HUDEP-2 (cell line): Measurements from ENCODE around the gene TCL1A.
"Not testable (repeated sequence)": the region's sequence is repeated elsewhere in the genome, so short reads cannot be mapped to it uniquely, and the experiment has no call there.

Experiments used
- DNase-seq, 76 experiments: peaks; one replicate each; lab custom pipeline; 2025; ENCODE audit not compliant: unreplicated experiment in 76 of 76; lab: John Stamatoyannopoulos, UW

Gene TCL1A

DNA sequence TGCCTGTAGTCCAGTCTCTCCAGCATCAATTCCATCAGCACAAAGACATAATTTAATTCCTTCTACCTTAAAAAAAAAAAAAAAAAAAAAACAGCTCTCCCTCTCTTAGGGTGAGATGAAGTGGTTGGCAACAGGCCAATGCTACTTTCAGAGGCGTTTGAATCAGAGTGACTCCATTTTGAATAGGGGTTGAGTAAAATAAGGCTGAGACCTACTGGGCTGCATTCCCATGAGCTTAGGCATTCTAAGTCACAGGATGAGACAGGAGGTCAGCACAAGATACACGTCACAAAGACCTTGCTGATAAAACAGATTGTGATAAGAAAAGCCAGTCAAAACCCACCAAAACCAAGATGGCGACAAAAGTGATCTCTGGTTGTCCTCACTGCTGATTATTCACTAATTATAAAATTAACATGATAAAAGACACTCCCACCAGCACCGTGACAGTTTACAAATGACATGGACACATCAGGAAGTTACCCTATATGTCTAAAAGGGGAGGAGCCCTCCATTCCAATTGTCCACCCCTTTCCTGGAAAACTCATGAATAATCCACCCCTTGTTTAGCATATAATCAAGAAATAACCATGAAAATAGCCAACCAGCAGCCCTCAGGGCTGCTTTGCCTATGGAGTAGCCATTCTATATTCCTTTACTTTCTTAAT is 34.6 kb downstream of the TCL1A start:
- no peak for DNase-seq

GRCh38 chr14:95677179-95677835 is 36.6 kb downstream of the TCL1A start:
- DNase-seq = no peak

DNA sequence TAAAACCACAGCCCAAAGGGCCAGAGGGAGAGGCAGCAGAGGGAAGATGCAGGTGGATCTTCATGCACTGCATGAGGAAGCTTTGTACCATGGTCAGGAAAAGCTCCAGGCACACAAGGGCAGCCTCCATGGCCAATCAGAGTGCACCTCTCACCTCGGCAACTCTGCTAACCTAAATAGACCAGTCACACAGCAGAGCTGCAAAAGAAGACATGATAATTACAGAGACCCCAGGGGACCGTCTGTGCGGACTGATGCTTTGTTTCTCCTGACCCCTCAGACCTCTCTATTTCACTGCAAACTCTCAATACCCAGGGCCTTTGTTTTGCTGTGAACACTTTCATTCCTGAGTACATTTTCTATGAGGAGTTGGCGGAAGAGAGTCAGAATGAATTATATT is 38.4 kb downstream of the TCL1A start:
- DNase-seq = no peak

DNA sequence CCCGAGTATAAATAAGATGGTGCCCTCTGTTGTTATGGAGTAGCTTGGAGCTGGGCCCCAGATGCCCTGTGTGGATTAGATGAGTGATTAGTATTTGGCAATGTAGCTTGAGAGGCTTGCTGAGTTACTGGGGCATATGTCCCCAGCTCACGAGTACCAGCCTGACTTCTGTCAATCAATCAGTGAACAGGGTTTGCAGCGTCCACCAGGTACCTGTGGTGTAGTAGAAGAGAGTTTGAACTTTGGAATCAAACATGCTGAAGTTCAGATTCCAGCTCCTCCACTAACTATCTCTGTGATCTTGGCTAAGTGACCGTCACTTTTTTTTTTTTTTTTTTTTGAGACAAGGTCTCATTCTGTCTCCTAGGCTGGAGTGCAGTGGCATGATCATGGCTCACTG is 39.3 kb downstream of the TCL1A start:
- DNase-seq = no peak

- DNase-seq = no peak
These were observed 45.6 kb downstream of the TCL1A start for GRCh38 chr14:95668235-95668772.

- DNase-seq = no peak
These were observed 46.7 kb downstream of the TCL1A start for GRCh38 chr14:95667249-95667693.

DNA sequence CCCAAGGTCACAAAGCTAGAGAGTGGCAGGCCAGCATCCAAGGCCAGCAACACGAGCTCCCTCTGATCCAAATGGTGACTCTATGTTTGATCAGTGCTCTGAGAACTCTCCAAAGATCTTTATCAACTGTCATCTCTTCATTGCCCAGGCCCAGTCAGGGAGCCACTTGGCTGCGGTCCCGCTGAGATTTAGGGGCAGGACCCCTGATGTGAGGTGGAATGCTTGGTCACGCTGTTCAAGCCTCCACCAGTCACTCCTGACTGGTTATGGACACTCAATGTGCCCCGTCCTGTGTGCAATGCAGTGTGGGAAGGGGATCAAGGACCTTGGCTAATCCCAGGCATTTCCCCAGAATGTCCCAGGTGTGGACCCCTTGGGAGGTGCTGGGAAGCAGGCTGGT is 47.5 kb downstream of the TCL1A start:
- no peak for DNase-seq

DNA sequence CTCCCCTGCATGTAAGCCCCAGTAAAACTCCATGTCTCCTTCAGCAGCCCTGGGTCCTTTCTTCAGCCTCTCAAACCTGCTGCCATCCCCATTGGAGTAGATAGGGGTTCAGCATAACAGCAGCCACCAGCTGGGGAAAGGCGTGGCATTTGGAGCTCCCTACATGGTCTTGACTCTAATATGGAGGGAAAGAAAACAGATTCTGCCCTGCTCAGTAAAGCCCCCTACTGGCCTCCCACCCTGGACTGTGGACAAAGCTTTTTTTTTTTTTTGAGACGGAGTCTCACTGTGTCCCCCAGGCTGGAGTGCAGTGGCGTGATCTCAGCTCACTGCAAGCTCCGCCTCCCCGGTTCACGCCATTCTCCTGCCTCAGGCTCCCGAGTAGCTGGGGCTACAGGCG is 48.4 kb downstream of the TCL1A start:
- not testable (repeated sequence) for DNase-seq

- no peak for DNase-seq
These were observed 49.4 kb downstream of the TCL1A start for GRCh38 chr14:95664546-95664945.

DNA sequence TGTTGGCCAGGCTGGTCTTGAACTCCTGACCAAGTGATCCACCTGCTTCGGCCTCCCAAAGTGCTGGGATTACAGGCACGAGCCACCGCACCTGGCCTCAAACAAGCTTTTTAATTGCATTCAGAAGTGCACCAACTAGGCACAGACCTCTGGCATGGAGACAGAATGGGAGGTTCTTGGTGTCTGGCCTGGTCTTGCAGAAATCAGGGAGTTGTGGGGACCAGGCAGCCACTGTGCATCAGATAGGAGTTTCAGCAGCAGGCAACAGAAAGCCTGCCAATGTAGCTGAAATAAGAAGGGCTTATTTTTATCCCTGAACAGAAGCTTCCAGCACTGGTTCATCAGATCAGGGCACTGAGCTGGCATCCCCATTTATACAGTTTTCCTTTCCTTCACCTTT is 49.9 kb downstream of the TCL1A start:
- no peak for DNase-seq

DNA sequence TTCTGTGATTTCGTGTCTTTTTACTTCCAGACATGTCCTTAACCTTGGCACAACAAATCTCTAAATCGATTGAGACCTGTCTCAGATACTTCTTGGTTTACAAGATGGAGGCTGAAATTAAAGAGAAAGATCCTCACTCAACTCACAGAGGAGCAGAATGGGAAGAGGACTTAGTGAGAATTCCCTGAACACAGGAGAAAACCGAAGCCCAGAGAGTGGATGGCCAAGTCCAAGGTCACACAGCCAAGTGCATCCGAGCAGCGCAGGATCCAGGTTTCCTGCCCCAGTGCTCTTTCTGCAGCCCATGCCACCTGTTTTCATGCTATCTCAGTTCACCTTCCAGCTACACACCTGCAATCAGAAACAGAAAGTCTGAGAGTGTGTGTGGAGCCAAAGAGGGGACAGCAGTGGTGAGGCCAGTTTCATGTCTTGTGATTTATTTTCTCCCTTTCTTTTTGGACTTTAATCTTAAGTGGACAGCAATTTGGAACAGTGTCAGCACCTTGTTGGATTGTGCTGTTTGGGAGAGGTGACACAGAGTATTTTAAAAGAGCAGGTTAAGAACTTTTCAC is 50.6 kb downstream of the TCL1A start:
- no peak for DNase-seq

- DNase-seq = no peak
These were observed 51.3 kb downstream of the TCL1A start for GRCh38 chr14:95662376-95663186.

DNA sequence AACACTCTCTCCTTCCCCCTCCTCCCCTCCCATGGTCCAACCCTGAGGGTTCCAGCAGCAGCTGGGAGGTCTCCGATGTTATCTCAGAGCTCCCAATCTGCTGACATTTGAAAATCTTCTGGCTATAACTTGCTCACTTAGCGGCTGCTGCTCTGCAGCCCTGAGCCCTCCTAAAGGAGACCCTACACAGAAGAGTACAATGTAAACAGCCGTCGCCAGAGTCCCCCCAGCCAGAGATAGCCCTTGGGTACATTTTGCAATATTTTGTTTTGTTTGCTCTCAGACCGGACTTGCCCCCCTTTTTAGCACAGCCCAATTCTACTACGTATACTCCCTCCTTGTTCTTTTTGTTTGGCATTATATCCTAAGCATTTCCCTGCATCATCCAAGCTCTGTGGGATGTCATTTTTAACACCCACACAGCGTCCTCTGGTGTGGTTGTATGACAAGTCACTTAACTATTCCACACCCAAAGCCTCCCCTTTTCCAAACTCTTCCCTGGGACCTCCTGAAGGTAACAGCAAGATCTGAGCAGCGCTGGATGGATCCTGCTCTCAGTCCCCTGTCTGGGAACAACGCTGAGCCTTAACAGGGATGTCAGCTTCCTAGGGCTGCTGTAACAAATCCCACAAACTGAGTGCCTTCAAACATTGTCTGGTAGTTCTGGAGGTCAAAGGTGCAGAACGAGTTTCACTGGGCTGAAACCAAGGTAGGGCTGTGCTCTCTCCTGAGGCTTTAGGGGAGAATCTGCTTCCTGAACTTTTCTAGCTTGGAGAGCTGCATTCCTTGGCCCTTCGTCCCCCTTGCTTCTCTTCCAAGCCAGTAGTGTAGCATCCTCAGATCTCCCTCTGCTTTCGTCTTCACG is 53.0 kb downstream of the TCL1A start:
- no peak for DNase-seq

GRCh38 chr14:95659990-95660385 is 53.9 kb downstream of the TCL1A start:
- no peak for DNase-seq
